B cell (primary cell): Measurements from ENCODE around the gene NEK6.

Source experiments
- CTCF ChIP-seq: fragments of 200-600 bp; IDR thresholded peaks from one replicate; pipeline ENCODE4 v1.8.0; 2022; ENCODE audit warnings: antibody characterized with exemption, mild to moderate bottlenecking
- EZH2 ChIP-seq: IDR thresholded peaks from 2 replicates; pipeline ENCODE4 v1.6.1; 2012; ENCODE audit warnings: borderline replicate concordance, low read depth, mild to moderate bottlenecking, moderate library complexity, low read length; ENCODE audit not compliant: insufficient read depth, poor library complexity, severe bottlenecking

DNA sequence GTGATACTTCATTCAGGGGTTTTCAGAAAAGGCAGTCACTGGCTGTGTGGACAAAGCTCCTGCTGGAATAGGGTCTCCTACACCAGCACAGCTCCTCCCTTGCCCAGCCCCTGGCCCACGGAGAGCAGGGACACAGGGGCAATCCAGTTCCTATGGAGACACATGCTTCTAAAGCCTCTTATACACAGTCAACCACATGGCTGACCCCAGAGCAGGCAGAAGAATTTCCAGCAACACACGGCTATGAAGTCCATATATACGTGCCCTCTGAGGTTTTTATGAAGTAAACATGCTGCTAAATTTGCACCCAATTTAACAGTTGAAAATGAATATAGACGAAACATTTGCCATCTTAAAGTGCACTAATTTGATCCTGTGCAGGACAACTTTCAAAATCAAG lies 138.1 kb downstream of the NEK6 start:
- no peak for TF ChIP-seq CTCF
- TF ChIP-seq EZH2: no peak
